ENCODE measurements around the gene TBC1D8.

- TF ChIP-seq PRDM4 (CRISPR knock-in tag; IDR thresholded peaks at IDR 0.05; ENCODE audit: borderline replicate concordance) (no peak), MAX (IDR thresholded peaks at IDR 0.05) (no peak), ZUFSP (CRISPR knock-in tag; IDR thresholded peaks at IDR 0.05; ENCODE audit: borderline replicate concordance) (no peak), HCFC1 (IDR thresholded peaks at IDR 0.05; ENCODE audit: low read depth, low read length) (no peak), RFX5 (IDR thresholded peaks at IDR 0.05; ENCODE audit: low read depth, low read length) (no peak), CTCF (CRISPR knock-in tag; IDR thresholded peaks at IDR 0.05) (no peak), CCAR2 (optimal IDR thresholded peaks at IDR 0.05; ENCODE audit: low read depth, low read length) (no peak), RXRA (CRISPR knock-in tag; IDR thresholded peaks at IDR 0.05) (no peak), PBX3 (CRISPR knock-in tag; IDR thresholded peaks at IDR 0.05; ENCODE audit: borderline replicate concordance) (no peak), ZHX2 (IDR thresholded peaks at IDR 0.05; ENCODE audit: low read depth) (no peak), ZHX2 (CRISPR knock-in tag; IDR thresholded peaks at IDR 0.05; ENCODE audit: borderline replicate concordance) (no peak), IRF2 (CRISPR knock-in tag; IDR thresholded peaks at IDR 0.05) (no peak), LBX2 (CRISPR knock-in tag; IDR thresholded peaks at IDR 0.05; ENCODE audit: borderline replicate concordance) (no peak), EZH2 (conservative IDR thresholded peaks at IDR 0.05; ENCODE audit: low read depth, low read length) (no peak), ZNF576 (CRISPR knock-in tag; IDR thresholded peaks at IDR 0.05) (no peak)
These were observed 25.8 kb downstream of the TBC1D8 start for GRCh38 chr2:101125374-101125773.

Data from HepG2 (cell line).